Smooth muscle cell (in vitro differentiated cells): ENCODE results near the gene TUT4. TPM values are rescaled to one million over a fixed set of nuclear protein-coding genes. Genes with fewer than 3 reads are reported as not detected.

Experiments
- DNase-seq: peaks from one replicate; lab custom pipeline; 2025; ENCODE audit not compliant: unreplicated experiment; lab: John Stamatoyannopoulos, UW
- H2AFZ ChIP-seq: fragments of 200-600 bp; sonication (generic); 2 replicates; pipeline ENCODE4 v1.6.0; 2016; ENCODE audit warnings: antibody characterized with exemption, low read depth, mild to moderate bottlenecking
- H3F3A ChIP-seq: fragments of 200-600 bp; sonication (generic); 2 replicates; pipeline ENCODE4 v1.6.0; 2017; ENCODE audit warnings: antibody characterized with exemption, low read depth
- H3K27ac ChIP-seq: fragments of 200-600 bp; sonication (generic); 2 replicates; pipeline ENCODE4 v1.5.1; 2016; ENCODE audit warnings: low read depth, mild to moderate bottlenecking
- H3K27me3 ChIP-seq: fragments of 200-600 bp; sonication (generic); 2 replicates; pipeline ENCODE4 v1.6.1; 2016; ENCODE audit warnings: low read depth, mild to moderate bottlenecking
- H3K36me3 ChIP-seq: fragments of 200-600 bp; sonication (generic); 2 replicates; pipeline ENCODE4 v1.5.1; 2016; ENCODE audit warnings: low read depth
- H3K4me1 ChIP-seq: fragments of 200-600 bp; sonication (generic); 2 replicates; pipeline ENCODE4 v1.5.1; 2016; ENCODE audit warnings: low read depth
- H3K4me2 ChIP-seq: fragments of 200-600 bp; sonication (generic); 2 replicates; pipeline ENCODE4 v1.6.0; 2016; ENCODE audit warnings: mild to moderate bottlenecking
- H3K4me3 ChIP-seq: fragments of 200-600 bp; sonication (generic); 2 replicates; pipeline ENCODE4 v1.5.1; 2016; ENCODE audit warnings: mild to moderate bottlenecking
- H3K79me2 ChIP-seq: fragments of 200-600 bp; sonication (generic); 2 replicates; pipeline ENCODE4 v1.6.0; 2016; ENCODE audit warnings: low read depth, mild to moderate bottlenecking
- H3K9ac ChIP-seq: fragments of 200-600 bp; sonication (generic); 2 replicates; pipeline ENCODE4 v1.6.0; 2016; ENCODE audit warnings: low read depth
- H3K9me3 ChIP-seq: fragments of 200-600 bp; sonication (generic); replicated peaks from 2 replicates; pipeline ENCODE4 v1.5.1; 2016; ENCODE audit warnings: low read depth
- H4K20me1 ChIP-seq: fragments of 200-600 bp; sonication (generic); 2 replicates; pipeline ENCODE4 v1.6.0; 2016; ENCODE audit warnings: low read depth
- CTCF ChIP-seq: fragments of 200-600 bp; sonication (generic); IDR thresholded peaks from 2 replicates; pipeline ENCODE4 v1.5.1; 2017; ENCODE audit warnings: borderline replicate concordance, mild to moderate bottlenecking, antibody characterized with exemption; ENCODE audit not compliant: insufficient read depth, poor library complexity, severe bottlenecking
- WGBS: methylation state at CpG from one replicate; pipeline ENCODE4 v1.1.7; 2016; ENCODE audit warnings: low lambda C conversion rate; 5-methylcytosine and 5-hydroxymethylcytosine counted together
- polyA plus RNA-seq: library from polyadenylated mRNA; unstranded; fragments of >200 nt; fragmentation: Nextera tagmentation; extraction: Ambion mirVana; gene quantifications from 2 replicates; pipeline ENCODE4 v1.2.1, GENCODE V29; 2016
- total RNA-seq: library from RNA; depleted of rRNA; stranded (reverse); fragments of >200 nt; gene quantifications from 2 replicates; pipeline ENCODE4 v1.2.3, GENCODE V29; 2014

Gene TUT4
- total and polyA plus RNA-seq, 2 experiments from 2014 or later = 13.9 to 58.3 TPM

GRCh38 chr1:52511851-52512615 lies 40.9 kb downstream of the TUT4 start:
- Histone ChIP-seq H3K79me2 (peaks cover under 1% of the 10 kb centered on the region), H3K9ac (no peak overlapping the region), H3K27me3 (no peaks in the 10 kb centered on the region), H2AFZ (no peak overlapping the region), H4K20me1 (peaks cover 11% of the 10 kb centered on the region), H3K27ac (no peak overlapping the region), H3K4me3 (no peak overlapping the region), H3K9me3 (no peaks in the 10 kb centered on the region), H3K4me2 (no peak overlapping the region), H3F3A (no peaks in the 10 kb centered on the region), H3K36me3 (peaks cover 9% of the 10 kb centered on the region), H3K4me1 (no peaks in the 10 kb centered on the region)
- 98% methylated on average over 2 of the region's 2 CpGs for WGBS
- no peak for TF ChIP-seq CTCF
- no peak for DNase-seq

GRCh38 chr1:52511439-52511838 lies 41.5 kb downstream of the TUT4 start:
- TF ChIP-seq CTCF = no peak
- H3K4me1 ChIP-seq = no peaks in the 10 kb centered on the region
- H3F3A ChIP-seq = no peaks in the 10 kb centered on the region
- H2AFZ ChIP-seq = no peak overlapping the region
- no peak overlapping the region for H3K4me2 ChIP-seq
- no peaks in the 10 kb centered on the region for H3K79me2 ChIP-seq
- no peaks in the 10 kb centered on the region for H3K9me3 ChIP-seq
- no peak overlapping the region for H3K9ac ChIP-seq
- H3K27me3 ChIP-seq = no peaks in the 10 kb centered on the region
- peaks cover 7% of the 10 kb centered on the region for H4K20me1 ChIP-seq
- peaks cover 9% of the 10 kb centered on the region for H3K36me3 ChIP-seq
- WGBS = 82% methylated on average over 2 of the region's 2 CpGs
- H3K4me3 ChIP-seq = no peak overlapping the region
- no peak overlapping the region for H3K27ac ChIP-seq
- no peak for DNase-seq

- Histone ChIP-seq H3F3A (no peaks in the 10 kb centered on the region), H3K27ac (no peak overlapping the region), H4K20me1 (peaks cover 3% of the 10 kb centered on the region), H3K27me3 (no peaks in the 10 kb centered on the region), H3K4me2 (no peak overlapping the region), H2AFZ (no peak overlapping the region), H3K9ac (no peak overlapping the region), H3K79me2 (no peaks in the 10 kb centered on the region), H3K36me3 (no peaks in the 10 kb centered on the region), H3K4me3 (no peak overlapping the region), H3K9me3 (no peaks in the 10 kb centered on the region), H3K4me1 (no peaks in the 10 kb centered on the region)
- DNase-seq = no peak
- 96% methylated on average over 3 of the region's 3 CpGs for WGBS
- TF ChIP-seq CTCF = no peak
These were observed 45.9 kb downstream of the TUT4 start for GRCh38 chr1:52506920-52507546.
